SK-N-MC (cell line): ENCODE data around the gene OR1F1.

Source experiments
- EZH2 ChIP-seq: fragments of 200-600 bp; sonication (generic); IDR thresholded peaks from one replicate; pipeline ENCODE4 v1.6.1; 2017; ENCODE audit warnings: antibody characterized with exemption
- POLR2AphosphoS5 ChIP-seq: IDR thresholded peaks from 2 replicates; pipeline ENCODE4 v1.6.1; 2012; ENCODE audit warnings: mild to moderate bottlenecking, low read depth, low read length, borderline replicate concordance

DNA sequence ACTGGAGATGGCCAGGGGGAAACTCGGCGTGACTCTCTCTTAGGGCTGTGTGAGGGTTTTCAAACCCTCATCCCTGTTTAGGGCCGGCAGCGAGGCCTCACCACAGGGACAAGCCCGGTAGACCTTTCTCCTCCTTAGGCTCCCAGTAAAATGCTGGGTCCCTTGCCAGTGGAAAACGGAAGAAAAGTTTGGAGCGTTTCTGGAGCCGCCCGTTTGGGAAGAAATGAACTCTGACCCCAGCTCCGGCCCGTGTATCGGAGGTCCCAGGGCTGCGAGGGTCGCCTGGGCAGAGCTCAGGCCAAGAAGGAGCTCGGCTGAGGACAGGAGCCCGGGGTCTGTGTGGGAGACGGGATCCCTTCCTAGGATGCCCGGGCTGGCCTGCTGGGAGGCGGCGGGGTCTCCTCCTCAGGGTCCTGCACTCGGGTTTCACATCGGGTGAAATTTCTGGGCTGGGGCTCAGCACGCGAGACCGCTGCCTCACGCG lies 29.9 kb upstream of the OR1F1 start:
- no peak for TF ChIP-seq POLR2AphosphoS5
- no peak for TF ChIP-seq EZH2
